ENCODE measurements around the gene XYLT2.

XYLT2 gene

DNA sequence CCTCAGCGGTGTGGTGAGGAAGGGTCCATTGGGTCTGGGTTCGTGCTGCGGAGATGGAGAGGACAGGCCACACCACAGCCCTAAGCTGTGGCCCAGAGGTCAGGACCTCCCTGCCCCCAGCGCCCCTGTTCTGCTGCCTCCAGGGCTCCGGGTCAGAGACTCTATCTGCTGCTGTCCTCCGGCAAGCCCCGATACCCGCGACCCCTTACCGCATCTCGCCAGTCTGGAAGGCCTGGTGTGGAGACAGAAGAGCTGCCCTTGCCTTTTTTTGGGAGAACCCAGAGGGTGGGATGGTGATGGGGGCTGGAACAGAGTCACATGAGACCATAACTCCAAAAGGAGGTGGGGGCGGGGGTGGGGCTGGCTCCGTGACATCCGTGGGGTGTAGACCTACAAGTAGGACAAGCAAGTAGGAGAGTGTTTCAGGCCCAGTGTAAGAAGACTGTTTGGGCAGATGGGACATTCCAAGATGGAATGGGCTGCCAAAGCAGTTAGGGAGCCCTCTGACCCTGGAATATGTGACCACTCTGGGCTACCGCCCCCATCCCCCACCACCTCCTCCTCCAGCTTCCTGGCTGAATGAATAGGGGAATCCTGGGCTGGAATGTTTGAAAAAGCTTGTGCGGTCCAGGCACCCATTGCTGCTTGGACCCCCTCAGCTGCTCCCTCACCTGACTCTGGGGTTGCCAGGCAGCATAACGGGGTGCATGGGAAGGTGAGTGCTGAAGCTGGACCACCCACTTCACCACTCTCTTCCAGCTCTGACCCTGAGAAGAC lies 1.4 kb downstream of the XYLT2 start:
- DNase-seq (ENCODE audit: extremely low spot score, insufficient read length, low read depth) (no peak), FAIRE-seq (no peak)

DNA sequence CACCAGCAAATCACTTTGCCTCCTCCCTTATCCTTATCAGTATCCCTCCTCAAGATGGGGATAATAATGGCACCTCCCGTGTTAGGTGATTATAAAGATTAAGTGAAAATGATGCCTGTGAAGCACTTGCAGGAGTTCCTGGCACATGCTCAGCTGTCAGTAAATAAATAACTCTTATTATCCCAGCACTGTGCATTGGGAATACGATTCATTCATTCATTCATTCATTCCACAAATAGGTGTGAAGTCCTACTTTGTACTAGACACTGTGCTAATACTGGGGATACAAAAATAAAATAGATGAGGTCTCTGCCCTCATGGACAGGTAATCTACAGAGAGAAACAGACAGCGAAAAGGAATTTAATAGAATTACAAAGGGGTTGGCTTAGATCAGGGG lies 2.0 kb downstream of the XYLT2 start:
- DNase-seq (ENCODE audit: extremely low spot score, insufficient read length, low read depth) (no peak), FAIRE-seq (no peak)

DNA sequence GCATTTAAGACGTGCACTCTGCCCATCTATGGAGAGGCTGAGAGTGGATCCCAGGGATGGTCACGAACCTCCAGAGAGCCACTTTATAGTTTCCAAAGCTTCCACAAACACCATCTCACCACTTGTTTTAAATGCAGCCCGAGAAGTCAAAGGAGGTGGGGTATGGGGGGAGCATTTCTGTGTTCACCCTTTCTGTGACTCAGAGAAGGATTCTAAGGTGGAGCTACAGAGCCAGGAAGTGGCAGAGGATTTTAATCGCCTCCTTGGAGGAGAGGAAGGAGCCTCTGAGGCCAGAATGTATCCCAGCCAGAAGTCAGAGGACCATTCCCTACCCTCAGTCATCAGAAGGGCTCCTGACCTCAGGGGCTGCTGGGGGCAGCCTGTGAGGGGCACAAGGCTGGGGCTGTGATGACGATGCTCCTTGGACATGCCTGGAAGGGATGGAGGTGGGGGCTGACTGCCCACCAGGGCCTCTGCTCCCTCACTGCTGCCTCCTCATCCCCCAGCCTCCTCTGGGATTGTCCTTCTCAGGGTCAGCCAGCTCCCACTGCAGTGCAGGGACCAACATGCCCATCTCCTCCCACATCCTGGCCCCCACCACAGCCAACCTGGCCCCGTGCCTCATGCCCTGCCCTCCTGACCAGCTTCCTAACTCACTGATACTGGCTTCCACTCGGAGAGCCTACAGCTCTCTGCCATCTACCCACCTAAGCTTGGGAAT lies 2.8 kb downstream of the XYLT2 start:
- DNase-seq (ENCODE audit: extremely low spot score, insufficient read length, low read depth) (no peak), FAIRE-seq (no peak)

DNA sequence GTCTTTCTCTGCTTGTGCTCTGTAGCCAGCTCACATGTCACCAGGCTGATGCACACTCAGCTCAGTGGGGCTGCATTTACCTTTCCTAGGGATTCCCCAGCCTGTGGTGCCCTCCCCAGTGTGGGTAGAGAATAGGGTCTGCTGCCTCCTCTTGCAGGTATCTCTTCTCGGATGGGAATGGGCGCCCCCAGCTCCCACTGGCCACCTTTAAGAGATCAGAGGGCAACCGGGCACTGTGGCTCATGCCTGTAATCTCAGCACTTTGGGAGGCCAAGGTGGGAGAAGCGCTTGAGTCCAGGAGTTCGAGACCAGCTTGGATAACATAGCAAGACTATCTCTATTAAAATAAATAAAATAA lies 3.3 kb downstream of the XYLT2 start:
- DNase-seq (ENCODE audit: extremely low spot score, insufficient read length, low read depth): no peak
- FAIRE-seq: no peak

DNA sequence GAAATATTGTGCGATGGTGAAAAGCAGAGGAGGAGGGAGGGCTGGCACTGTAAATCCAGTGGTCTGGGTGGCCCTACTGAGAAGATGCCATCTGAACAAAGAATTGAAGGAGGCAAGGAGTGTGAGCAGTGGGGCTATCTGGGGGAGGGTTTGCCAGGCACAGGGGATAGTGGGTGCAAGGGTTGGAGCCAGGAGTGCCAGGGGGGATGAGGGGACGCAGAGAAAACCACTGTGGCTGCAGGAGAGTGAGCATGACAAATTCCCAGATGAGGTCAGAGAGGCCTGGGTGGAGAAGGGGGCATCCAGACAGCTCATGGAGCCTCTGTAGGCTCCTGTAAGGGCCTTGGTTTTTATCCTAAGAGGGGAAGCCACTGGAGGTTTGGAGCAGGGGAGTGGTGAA lies 4.8 kb downstream of the XYLT2 start:
- FAIRE-seq (no peak), DNase-seq (ENCODE audit: extremely low spot score, insufficient read length, low read depth) (no peak)

DNA sequence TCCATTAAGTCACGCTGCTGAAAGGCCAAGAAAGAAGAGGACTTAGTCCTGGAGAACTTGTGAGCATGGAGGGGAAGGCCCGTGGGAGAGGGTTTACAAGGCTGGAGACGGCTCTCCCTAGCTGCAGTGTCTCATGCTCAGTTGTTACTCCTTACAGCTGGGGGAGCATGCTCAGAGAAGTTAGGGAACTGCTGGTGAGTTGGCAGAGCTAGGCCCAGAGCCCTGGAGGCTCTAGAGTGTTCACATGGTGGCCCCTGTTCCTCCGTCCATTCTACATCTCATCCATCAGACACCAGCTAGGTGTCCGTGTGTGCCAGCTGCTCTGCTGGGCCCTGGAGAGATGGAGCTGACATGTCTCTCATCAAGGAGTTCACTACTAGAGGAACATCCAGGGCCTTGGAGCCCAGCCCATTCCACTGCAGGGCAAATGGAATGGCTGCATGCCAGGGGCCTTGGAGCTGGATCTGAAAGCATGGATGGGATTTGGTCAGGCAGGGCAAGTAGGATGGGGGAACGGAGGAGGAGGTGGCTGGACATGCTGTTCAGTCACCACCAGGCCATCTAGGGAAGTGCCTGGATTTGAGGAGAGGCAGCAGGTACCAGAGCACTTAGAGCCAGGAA lies 6.3 kb downstream of the XYLT2 start:
- no peak for DNase-seq (ENCODE audit: extremely low spot score, insufficient read length, low read depth)
- no peak for FAIRE-seq

DNA sequence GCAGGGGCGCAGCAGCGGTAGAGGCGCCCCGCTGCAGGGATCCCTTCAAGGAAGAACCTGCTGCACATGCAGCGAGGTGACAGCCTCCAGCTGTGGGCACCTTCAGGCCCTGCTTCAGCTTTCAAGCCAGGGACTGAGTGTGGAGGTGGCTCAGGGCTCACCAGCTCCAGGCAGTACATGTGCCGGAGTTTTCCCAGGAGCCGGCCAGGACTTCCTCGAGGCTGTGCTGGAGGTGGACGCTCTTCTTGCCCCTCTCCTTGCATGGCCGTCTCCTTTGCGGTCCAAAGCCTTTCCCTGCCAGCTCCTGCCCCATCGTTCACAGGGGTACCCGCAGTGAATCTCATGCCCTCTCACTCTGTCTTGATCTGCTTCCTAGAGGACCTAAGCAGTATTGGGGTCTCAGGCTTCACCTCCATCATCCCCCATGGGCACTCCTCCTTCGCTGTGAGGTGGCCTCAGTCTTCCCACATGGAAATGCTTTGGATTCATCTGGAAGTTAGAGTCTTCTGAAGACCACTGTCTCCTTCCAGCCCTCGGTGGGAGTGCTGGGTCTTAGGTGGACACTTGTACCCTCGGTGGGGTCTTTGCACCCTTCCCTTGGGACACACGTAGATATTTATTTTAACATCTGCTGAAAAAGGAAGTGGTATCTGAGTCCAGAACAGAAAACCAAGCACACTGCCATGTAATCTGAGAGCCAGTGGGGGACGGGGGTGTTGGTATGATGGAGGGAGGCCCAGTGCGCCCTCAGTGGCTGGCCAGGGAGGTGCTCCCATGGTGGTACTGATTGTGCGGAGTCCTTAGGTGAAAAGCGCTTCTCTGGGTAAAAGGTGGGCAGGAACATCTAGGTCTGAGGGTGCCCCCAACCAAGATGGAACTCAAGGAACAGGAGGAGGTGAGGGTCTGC lies 7.0 kb downstream of the XYLT2 start:
- FAIRE-seq (no peak), DNase-seq (ENCODE audit: extremely low spot score, insufficient read length, low read depth) (no peak)

DNA sequence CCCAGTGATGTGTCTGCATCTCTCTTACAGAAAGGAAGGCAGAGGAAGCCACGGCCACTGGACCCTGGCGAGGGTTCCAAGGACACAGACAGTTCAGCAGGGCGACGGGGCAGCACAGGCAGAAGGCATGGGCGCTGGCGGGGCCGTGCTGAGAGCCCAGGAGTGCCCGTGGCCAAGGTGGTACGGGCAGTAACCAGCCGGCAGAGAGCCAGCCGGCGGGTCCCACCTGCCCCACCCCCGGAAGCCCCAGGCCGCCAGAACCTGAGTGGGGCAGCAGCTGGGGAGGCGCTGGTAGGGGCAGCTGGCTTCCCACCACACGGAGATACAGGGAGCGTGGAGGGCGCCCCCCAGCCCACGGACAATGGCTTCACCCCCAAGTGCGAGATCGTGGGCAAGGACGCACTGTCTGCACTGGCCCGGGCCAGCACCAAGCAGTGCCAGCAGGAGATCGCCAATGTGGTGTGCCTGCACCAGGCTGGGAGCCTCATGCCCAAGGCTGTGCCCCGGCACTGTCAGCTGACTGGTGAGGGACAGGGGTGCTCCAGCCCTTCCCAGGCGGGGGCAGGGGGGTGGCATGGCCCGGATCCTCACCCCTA lies 7.8 kb downstream of the XYLT2 start:
- no peak for DNase-seq (ENCODE audit: extremely low spot score, insufficient read length, low read depth)

DNA sequence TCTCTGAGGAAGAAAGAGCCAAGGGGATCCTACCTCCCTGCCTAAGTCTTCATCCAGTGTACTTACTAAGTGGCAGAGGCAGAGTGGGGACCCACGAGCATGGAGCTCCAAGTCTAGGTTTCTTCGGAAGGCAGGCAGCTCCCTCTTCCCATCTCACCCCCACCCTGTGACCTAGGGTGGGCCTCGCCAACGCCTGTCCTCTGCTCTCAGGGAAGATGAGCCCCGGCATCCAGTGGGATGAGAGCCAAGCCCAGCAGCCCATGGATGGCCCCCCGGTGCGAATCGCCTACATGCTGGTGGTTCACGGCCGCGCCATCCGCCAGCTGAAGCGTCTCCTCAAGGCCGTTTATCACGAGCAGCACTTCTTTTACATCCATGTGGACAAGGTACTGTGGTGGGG lies 8.3 kb downstream of the XYLT2 start:
- DNase-seq (ENCODE audit: extremely low spot score, insufficient read length, low read depth) (no peak), FAIRE-seq (no peak)

More for the DNA sequence above, 7.8 kb downstream of the XYLT2 start:
- FAIRE-seq: no peak

DNA sequence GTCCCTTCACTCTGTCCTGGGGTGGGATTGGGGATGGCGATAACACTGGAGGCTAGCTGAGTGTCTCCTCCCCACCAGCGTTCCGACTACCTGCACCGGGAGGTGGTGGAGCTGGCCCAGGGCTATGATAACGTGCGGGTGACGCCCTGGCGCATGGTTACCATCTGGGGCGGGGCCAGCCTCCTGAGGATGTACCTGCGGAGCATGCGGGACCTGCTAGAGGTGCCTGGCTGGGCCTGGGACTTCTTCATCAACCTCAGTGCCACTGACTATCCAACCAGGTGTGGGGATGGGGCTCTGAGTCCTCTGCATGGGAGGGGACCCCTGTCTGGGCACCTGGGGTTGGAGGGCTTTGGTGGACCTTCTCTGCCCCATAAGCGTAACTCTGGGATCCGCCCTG lies 8.8 kb downstream of the XYLT2 start:
- FAIRE-seq: no peak
- DNase-seq (ENCODE audit: extremely low spot score, insufficient read length, low read depth): no peak

DNA sequence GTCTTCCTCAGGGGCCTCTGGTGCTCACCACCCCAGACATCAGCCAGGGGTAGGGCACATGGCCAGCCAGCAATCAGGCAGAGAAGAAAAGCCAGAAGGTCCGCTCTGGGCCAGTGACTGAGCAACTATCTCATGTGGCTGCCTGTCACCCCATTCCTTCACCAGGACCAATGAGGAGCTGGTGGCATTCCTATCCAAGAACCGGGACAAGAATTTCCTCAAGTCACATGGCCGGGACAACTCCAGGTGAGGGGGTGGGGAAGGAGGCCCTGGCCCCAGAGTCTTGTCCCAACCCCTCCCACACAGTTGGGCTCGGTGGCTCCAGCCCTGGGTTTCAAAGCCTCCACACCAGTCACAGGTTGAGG lies 9.4 kb downstream of the XYLT2 start:
- DNase-seq (ENCODE audit: extremely low spot score, insufficient read length, low read depth): no peak
- FAIRE-seq: no peak

DNA sequence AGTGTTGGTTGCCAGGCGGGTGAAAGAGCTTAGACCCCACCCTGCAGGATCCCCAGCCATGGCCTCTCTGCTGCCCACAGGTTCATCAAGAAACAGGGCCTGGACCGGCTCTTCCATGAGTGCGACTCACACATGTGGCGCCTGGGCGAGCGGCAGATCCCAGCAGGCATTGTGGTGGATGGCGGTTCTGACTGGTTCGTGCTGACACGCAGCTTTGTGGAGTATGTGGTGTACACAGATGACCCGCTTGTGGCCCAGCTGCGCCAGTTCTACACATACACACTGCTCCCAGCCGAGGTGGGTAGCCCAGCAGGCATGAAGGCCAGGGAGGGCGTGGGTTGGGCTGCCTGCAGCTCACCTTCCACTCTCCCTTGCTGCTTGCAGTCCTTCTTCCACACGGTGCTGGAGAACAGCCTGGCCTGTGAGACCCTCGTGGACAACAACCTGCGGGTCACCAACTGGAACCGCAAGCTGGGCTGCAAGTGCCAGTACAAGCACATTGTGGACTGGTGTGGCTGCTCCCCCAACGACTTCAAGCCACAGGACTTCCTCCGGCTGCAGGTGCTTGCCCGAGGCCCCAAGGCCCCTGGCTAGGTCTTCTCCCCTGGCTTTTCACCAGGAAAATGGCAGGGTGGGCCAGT lies 9.9 kb downstream of the XYLT2 start:
- no peak for DNase-seq (ENCODE audit: extremely low spot score, insufficient read length, low read depth)
- FAIRE-seq: no peak

DNA sequence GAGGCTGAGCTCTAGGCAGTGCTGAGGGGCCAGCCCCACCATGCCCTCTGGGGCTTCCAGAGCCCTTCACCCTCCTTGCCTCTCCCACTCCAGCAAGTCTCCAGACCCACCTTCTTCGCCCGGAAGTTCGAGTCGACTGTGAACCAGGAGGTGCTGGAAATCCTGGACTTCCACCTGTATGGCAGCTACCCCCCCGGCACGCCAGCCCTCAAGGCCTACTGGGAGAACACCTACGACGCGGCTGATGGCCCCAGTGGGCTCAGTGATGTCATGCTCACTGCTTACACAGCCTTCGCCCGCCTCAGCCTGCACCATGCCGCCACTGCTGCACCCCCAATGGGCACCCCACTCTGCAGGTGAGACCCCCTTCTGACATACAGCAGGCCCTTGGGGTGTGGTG lies 10.5 kb downstream of the XYLT2 start:
- no peak for FAIRE-seq
- DNase-seq (ENCODE audit: extremely low spot score, insufficient read length, low read depth): no peak

DNA sequence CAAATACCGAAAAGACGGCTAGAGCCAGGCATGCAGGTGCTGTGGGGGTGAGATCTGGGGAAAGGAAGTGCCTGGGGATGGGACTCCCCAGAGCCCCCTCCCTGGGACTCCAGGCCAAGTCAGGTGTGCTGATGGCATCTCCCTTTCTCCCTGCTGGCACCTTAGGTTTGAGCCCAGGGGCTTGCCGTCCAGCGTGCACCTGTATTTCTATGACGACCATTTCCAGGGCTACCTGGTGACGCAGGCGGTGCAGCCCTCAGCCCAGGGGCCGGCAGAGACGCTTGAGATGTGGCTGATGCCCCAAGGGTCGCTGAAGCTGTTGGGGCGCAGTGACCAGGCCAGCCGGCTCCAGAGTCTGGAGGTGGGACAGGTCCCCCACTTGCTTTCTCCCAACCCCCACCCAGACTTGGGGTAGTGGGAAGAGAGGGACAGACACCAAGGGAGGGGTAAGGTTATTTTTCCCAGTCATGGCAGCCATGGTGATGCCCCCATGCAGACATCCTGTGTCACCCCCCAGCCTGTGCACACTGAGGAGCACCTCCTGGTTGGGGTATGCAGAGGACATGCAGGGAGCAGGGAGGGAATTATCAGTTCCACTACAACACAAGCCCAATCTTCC lies 11.1 kb downstream of the XYLT2 start:
- FAIRE-seq (no peak), DNase-seq (ENCODE audit: extremely low spot score, insufficient read length, low read depth) (no peak)

DNA sequence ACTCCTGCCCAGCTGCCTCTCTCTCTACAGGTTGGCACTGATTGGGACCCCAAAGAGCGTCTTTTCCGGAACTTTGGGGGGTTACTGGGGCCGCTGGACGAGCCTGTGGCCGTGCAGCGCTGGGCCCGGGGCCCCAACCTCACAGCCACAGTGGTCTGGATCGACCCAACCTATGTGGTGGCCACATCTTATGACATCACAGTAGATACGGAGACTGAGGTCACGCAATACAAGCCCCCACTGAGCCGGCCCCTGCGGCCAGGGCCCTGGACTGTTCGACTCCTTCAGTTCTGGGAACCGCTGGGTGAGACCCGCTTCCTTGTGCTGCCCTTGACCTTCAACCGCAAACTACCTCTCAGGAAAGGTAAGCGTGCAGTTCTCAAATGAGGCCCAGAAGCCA lies 12.3 kb downstream of the XYLT2 start:
- FAIRE-seq (no peak), DNase-seq (ENCODE audit: extremely low spot score, insufficient read length, low read depth) (no peak)

DNA sequence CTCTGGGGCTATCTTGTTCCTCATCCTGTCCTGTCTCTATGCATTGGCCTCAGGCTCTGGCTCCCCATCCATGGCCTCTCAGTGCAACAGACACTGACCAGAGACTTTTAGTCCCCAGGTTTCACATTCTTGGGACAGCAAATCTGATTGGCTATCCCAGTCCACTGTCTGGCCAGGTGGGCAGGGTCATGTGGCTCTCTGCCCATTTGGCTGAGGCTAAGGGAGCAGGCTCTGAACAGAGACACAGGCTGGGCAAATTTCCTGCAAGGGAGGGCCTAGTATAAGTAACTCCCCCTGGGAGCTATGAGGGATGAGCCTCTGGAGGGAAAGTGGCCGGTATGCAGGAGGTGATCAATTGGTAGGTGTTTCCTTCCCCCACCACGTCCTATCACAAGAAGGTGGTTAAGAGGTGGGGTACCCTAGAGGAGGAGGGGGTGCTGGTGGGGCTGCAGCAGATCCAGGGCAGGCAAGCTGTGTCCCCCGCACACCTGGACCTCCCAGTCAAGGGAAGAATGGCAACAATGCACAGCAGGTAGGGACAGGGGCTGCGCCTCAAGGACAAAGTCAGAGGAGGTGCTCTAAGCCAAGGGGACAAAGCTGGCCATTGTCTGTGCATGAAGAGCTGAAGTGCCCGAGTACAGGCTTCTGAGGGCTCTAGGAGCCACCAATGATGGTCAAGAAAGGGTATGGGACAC lies 13.2 kb downstream of the XYLT2 start:
- FAIRE-seq: no peak
- no peak for DNase-seq (ENCODE audit: extremely low spot score, insufficient read length, low read depth)

DNA sequence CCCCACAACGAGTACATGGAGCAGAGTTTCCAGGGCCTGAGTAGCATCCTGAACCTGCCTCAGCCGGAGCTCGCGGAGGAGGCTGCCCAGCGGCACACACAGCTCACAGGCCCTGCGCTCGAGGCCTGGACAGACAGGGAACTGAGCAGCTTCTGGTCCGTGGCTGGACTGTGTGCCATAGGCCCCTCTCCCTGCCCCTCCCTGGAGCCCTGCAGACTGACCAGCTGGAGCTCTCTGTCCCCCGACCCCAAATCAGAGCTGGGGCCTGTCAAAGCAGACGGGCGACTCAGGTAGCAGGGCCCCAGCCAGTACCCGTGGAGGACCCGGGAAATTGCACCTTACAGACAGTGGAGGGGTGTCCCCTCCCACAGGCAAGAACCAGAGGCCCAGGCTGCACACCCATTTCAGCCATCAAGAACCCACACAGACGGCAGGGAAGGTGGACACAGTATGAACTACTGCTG lies 14.1 kb downstream of the XYLT2 start:
- DNase-seq (ENCODE audit: extremely low spot score, insufficient read length, low read depth) (no peak), FAIRE-seq (no peak)

DNA sequence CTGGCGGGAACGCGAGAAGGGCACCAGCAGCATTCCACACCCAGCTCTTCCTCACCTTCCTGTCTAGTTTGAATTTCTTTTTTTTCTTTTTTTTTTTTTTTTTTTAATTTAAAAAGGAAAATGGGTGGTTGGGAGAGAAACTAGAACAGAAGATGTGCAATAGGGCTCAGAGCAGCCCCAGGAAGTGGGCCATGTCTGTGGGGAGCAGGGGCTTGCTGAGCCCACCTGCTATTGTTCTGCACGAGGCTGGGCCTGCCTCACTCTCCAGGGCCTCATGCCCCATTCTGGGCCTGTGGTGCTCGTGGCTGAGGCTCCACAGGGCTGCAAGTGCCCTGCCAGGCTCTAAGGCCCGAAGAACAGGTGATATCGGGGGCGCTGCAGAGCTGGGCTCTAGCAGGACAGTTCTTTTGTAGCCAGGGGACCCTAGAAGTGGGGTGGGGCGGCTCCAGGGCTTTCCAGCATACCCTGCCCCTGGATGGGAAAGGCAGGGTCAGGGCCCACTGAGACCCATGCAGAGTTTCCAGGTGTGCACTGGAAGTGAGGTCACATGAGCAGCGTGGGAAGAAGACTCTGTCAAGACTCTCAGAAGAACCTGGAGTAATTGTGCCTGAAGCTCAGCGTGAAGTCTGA lies 14.7 kb downstream of the XYLT2 start:
- FAIRE-seq: no peak
- no peak for DNase-seq (ENCODE audit: extremely low spot score, insufficient read length, low read depth)
